ENCODE data around the gene CNTRL.

Gene CNTRL

DNA sequence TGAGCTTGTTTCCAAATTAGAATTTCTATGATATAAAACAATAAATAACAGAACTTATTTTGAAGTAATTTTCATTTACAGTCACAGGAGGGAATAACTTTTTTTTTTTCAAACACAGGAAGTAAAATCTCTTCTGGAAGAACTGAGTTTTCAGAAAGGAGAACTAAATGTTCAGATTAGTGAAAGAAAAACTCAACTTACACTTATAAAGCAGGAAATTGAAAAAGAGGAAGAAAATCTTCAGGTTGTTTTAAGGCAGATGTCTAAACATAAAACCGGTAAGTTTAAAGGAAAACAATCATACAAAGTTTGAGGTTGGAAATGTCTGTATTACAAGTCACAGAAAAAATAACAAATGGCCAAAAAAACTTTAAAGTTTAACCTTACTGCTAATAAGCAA is 85.3 kb downstream of the CNTRL start:
- TF ChIP-seq, protein P1, sequence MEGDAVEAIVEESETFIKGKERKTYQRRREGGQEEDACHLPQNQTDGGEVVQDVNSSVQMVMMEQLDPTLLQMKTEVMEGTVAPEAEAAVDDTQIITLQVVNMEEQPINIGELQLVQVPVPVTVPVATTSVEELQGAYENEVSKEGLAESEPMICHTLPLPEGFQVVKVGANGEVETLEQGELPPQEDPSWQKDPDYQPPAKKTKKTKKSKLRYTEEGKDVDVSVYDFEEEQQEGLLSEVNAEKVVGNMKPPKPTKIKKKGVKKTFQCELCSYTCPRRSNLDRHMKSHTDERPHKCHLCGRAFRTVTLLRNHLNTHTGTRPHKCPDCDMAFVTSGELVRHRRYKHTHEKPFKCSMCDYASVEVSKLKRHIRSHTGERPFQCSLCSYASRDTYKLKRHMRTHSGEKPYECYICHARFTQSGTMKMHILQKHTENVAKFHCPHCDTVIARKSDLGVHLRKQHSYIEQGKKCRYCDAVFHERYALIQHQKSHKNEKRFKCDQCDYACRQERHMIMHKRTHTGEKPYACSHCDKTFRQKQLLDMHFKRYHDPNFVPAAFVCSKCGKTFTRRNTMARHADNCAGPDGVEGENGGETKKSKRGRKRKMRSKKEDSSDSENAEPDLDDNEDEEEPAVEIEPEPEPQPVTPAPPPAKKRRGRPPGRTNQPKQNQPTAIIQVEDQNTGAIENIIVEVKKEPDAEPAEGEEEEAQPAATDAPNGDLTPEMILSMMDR (IDR thresholded peaks at IDR 0.05): no peak
- no peak overlapping the region for H3K27ac ChIP-seq
- no peak for DNase-seq (ENCODE audit: low spot score)
- H3K4me3 ChIP-seq: no peak overlapping the region

DNA sequence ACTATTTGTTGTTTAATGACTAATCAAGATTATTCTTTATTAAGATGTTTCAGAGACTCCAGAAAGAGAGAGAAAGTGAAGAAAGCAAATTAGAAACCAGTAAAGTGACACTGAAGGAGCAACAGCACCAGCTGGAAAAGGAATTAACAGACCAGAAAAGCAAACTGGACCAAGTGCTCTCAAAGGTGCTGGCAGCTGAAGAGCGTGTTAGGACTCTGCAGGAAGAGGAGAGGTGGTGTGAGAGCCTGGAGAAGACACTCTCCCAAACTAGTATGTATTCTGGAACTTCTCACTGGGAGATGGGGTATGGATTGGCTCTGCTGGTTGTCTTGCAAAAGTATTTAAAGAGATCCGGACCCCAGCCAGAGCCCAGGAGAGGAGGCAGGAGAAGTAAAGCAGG is 93.3 kb downstream of the CNTRL start:
- DNase-seq (ENCODE audit: low spot score): no peak
- TF ChIP-seq, protein P1 (IDR thresholded peaks at IDR 0.05): no peak
- Histone ChIP-seq H3K27ac (peak overlapping the region in 1 of 2 donors; percentile 38), H3K4me3 (no peak overlapping the region)

DNA sequence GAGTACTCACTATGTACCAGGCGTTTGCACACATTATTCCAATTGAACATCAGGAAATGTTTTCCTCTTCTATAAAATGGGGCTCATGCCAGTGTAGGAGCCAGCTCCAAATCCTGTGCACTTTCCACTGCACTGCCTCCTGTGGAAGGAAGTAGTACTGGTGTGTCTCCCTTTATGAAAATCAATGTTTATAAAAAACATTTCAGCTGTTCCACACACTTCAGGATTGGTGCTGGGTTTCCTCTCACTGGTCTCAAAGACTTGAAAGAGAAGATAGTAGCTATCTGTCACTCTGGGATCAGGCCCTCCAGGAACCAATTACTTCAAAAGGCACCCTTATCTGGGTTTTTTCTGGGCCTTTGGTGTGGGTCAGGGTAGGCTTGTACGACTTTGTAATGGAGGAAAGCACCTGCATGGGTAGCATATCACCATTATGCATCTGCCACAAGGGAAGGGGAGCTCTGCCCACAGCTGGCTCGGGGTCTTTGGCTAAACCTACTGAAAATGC is 94.4 kb downstream of the CNTRL start:
- no peak for DNase-seq (ENCODE audit: low spot score)
- Histone ChIP-seq H3K27ac (no peak overlapping the region), H3K4me3 (no peak overlapping the region)
- TF ChIP-seq, protein P1 (IDR thresholded peaks at IDR 0.05): peak; percentile 14

DNA sequence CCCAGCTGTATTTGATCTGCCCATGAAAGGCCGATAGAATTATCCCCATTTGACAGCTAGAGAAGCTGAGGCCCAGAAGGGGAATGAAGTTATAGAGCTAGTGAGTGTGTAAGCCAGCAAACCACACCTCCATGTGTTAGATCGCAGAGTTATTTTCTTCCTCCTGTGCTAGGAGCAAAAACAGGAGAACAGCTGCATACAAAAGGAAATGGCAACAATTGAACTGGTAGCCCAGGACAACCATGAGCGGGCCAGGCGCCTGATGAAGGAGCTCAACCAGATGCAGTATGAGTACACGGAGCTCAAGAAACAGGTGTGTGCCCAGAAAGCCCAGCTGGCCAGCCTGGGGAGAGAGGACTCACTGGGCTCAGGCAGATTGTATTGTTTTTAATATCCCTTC is 96.5 kb downstream of the CNTRL start:
- TF ChIP-seq, protein P1 (IDR thresholded peaks at IDR 0.05): no peak
- Histone ChIP-seq H3K27ac (no peak overlapping the region), H3K4me3 (no peak overlapping the region)
- DNase-seq (ENCODE audit: low spot score): no peak

DNA sequence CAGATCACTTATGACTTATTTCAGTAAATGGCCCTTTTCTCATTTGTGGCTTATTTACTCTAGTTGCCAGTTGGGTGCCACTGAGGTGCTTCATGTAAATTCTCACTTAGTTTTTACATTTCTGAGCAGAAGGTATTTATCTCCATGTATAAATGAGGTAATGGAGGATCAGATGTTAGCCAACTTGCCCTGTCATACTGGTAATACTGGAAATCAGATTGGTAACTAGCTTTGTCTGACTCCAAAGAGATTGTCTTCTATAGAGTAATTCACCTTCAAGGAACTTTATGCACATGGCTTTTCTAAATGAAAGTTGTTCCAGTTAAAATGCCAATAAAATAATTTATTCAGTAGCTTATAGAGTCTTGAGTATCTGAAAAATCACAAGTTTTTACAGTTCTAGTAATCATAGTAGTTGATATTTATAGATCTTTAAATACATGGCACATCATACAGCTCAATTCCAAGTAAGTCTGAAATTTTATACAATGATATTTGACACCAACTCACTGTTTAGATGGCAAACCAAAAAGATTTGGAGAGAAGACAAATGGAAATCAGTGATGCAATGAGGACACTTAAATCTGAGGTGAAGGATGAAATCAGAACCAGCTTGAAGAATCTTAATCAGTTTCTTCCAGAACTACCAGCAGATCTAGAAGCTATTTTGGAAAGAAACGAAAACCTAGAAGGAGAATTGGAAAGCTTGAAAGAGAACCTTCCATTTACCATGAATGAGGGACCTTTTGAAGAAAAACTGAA is 98.2 kb downstream of the CNTRL start:
- TF ChIP-seq, protein P1 (IDR thresholded peaks at IDR 0.05): no peak
- Histone ChIP-seq H3K27ac (no peak overlapping the region), H3K4me3 (no peak overlapping the region)
- no peak for DNase-seq (ENCODE audit: low spot score)

DNA sequence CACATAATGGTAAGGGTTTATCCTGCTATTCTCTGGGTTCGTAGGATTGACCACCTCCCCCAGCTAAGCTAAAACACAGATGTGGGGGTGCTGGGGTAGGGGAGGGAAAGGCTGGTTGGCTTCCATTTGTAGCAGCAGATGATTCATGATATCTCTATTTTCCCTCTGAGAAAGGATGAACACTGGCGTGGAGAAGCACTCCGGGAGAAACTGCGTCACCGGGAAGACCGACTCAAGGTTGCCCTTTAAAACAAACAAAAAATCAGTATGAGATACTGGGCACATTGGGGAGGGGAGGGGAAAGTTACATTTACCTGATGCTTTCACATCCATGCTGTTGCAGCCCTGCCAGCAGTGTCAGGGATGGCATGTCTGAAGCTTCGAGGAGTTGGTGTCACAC is 98.7 kb downstream of the CNTRL start:
- TF ChIP-seq, protein P1 (IDR thresholded peaks at IDR 0.05): no peak
- DNase-seq (ENCODE audit: low spot score): no peak
- H3K4me3 ChIP-seq: no peak overlapping the region
- H3K27ac ChIP-seq: no peak overlapping the region
